ENCODE results near the gene PITHD1.

DNA sequence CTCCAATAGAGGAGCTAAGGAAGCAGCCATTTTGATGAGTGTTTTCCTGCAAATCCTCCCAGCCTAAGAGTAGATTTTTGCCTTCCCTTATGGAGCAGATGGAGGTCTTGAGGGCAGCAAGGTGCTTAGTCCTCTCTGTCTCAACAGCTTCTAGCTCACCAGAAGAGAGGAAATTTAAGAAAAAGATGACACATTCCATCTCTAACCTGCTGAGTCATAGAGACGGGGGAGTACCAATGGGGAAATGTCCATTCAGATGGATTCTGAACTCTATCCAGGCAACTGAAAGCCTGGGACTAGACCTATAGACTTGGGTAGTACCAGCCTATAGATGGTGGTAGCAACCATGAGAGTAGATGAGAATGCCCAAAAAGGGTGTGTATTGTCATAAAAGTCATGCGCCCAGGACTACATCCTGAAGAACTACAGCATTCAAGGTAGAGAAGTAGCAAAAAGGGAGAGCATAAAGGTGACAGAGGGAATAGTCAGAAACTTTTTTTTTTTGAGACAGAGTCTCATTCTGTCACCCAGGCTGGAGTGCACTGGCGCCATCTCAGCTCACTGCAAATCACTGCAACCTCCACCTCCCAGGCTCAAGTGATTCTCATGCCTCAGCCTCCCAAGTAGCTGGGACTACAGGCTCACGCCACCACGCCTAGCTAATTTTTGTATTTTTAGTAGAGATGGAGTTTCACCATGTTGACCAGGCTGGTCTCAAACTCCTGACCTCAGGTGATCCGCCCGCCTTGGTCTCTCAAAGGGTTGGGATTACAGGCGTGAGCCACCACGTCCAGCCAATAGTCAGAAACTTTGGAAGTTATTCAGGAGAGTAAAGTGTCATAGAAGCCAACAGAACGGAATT lies 45.6 kb upstream of the PITHD1 start:
- TF ChIP-seq, protein P1, sequence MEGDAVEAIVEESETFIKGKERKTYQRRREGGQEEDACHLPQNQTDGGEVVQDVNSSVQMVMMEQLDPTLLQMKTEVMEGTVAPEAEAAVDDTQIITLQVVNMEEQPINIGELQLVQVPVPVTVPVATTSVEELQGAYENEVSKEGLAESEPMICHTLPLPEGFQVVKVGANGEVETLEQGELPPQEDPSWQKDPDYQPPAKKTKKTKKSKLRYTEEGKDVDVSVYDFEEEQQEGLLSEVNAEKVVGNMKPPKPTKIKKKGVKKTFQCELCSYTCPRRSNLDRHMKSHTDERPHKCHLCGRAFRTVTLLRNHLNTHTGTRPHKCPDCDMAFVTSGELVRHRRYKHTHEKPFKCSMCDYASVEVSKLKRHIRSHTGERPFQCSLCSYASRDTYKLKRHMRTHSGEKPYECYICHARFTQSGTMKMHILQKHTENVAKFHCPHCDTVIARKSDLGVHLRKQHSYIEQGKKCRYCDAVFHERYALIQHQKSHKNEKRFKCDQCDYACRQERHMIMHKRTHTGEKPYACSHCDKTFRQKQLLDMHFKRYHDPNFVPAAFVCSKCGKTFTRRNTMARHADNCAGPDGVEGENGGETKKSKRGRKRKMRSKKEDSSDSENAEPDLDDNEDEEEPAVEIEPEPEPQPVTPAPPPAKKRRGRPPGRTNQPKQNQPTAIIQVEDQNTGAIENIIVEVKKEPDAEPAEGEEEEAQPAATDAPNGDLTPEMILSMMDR (IDR thresholded peaks at IDR 0.05) = no peak
- TF ChIP-seq POLR2A (IDR thresholded peaks at IDR 0.05) = no peak

All from lower leg skin (tissue), 3 donors.